GM23338 (cell line): ENCODE data around the gene LRRC47.

Experiments
- CREB1 ChIP-seq: fragments of 250-450 bp; sonication (Bioruptor Pico); IDR thresholded peaks from 2 replicates; pipeline ENCODE4 v1.5.0; 2020; ENCODE audit warnings: low read depth, mild to moderate bottlenecking, moderate library complexity
- CTCF ChIP-seq, 2 experiments: fragments of 200-600 bp in 1 of 2; sonication (generic) in 1 of 2; conservative IDR thresholded peaks; 2 replicates each; pipeline versions ENCODE4 v1.5.1 to v1.6.1; 2016 to 2017; ENCODE audit warnings: antibody characterized with exemption in 2 of 2, low read depth in 2 of 2, mild to moderate bottlenecking in 2 of 2, moderate library complexity in 1 of 2
- ETS1 ChIP-seq: IDR thresholded peaks from 2 replicates; pipeline ENCODE4 v1.6.1; 2016; ENCODE audit warnings: antibody characterized with exemption
- EZH2 ChIP-seq: fragments of 200-600 bp; sonication (generic); IDR thresholded peaks from one replicate; pipeline ENCODE4 v1.8.0; 2017; ENCODE audit warnings: antibody characterized with exemption, mild to moderate bottlenecking, low read depth; ENCODE audit not compliant: unreplicated experiment
- EZH2phosphoT487 ChIP-seq: fragments of 200-600 bp; sonication (generic); IDR thresholded peaks from one replicate; pipeline ENCODE4 v1.8.1; 2018; ENCODE audit warnings: antibody characterized with exemption; ENCODE audit not compliant: unreplicated experiment
- JUNB ChIP-seq: IDR thresholded peaks from one replicate; pipeline ENCODE4 v1.6.1; 2016; ENCODE audit warnings: antibody characterized with exemption; ENCODE audit not compliant: unreplicated experiment
- NANOG ChIP-seq: IDR thresholded peaks from 2 replicates; pipeline ENCODE4 v1.6.1; 2016; ENCODE audit warnings: antibody characterized with exemption, borderline replicate concordance
- POLR2AphosphoS5 ChIP-seq: IDR thresholded peaks from 2 replicates; pipeline ENCODE4 v1.6.1; 2016; ENCODE audit warnings: antibody characterized with exemption, low read depth
- REST ChIP-seq: IDR thresholded peaks from one replicate; pipeline ENCODE4 v1.6.1; 2018; ENCODE audit warnings: antibody characterized with exemption; ENCODE audit not compliant: unreplicated experiment
- STAT1 ChIP-seq: IDR thresholded peaks from one replicate; pipeline ENCODE4 v1.6.1; 2016; ENCODE audit warnings: antibody characterized with exemption; ENCODE audit not compliant: unreplicated experiment
- ZNF114 ChIP-seq: fragments of 250-450 bp; sonication (Bioruptor Pico); IDR thresholded peaks from 2 replicates; pipeline ENCODE4 v1.5.0; 2020; ENCODE audit warnings: mild to moderate bottlenecking, moderate library complexity

- TF ChIP-seq CTCF (conservative IDR thresholded peaks at IDR 0.05; ENCODE audit: low read depth in 2 of 2): no peak
- TF ChIP-seq JUNB: no peak
- no peak for TF ChIP-seq EZH2
- TF ChIP-seq CREB1 (CRISPR knock-in tag): no peak
- TF ChIP-seq POLR2AphosphoS5: peak; percentile 52
- no peak for TF ChIP-seq EZH2phosphoT487
- TF ChIP-seq REST: no peak
- TF ChIP-seq ETS1: no peak
- no peak for TF ChIP-seq ZNF114
- TF ChIP-seq STAT1: no peak
- no peak for TF ChIP-seq NANOG
Observed at GRCh38 chr1:3772715-3773571, 23.4 kb downstream of the LRRC47 start, which contains the start of gene SMIM1.
